Esophagus muscularis mucosa (tissue), 4 donors: ENCODE data around the gene IKZF4. TPM values are rescaled to one million over a fixed set of nuclear protein-coding genes. Genes with fewer than 3 reads are reported as not detected.
A peak's percentile ranks its signal among the peaks of the same experiment; 100 is the strongest.
"Not testable (repeated sequence)": the region's sequence is repeated elsewhere in the genome, so short reads cannot be mapped to it uniquely, and the experiment has no call there.

Experiments
- DNase-seq: peaks from one replicate; pipeline ENCODE4 v3.0.0-alpha.2; 2017; ENCODE audit errors: extremely low spot score
- H3K27ac ChIP-seq, 4 donors: fragments of 200-600 bp; sonication (generic); replicated peaks in 1 of 4; 1 replicate in 3 of 4; 2 replicates in 1 of 4; pipeline ENCODE4 v1.5.1; 2016 to 2019; ENCODE audit warnings: mild to moderate bottlenecking in 1 of 4
- H3K27me3 ChIP-seq, 4 donors: fragments of 200-600 bp; sonication (generic); one replicate each; pipeline versions ENCODE4 v1.5.1 to v1.6.0; 2016 to 2019
- H3K36me3 ChIP-seq, 4 donors: fragments of 200-600 bp; sonication (generic); one replicate each; pipeline ENCODE4 v1.5.1; 2016 to 2019
- H3K4me1 ChIP-seq, 4 donors: fragments of 200-600 bp; sonication (generic); one replicate each; pipeline ENCODE4 v1.5.1; 2016 to 2019
- H3K4me3 ChIP-seq, 4 donors: fragments of 200-600 bp; sonication (generic); 1 replicate in 2 of 4; 2 replicates in 2 of 4; pipeline ENCODE4 v1.5.1; 2016 to 2019; ENCODE audit warnings: mild to moderate bottlenecking in 4 of 4, moderate library complexity in 1 of 4
- H3K9me3 ChIP-seq, 4 donors: fragments of 200-600 bp; sonication (generic); 1 replicate in 3 of 4; 2 replicates in 1 of 4; pipeline ENCODE4 v1.5.1; 2016 to 2019
- EP300 ChIP-seq: sonication (generic); formaldehyde crosslinking; IDR thresholded peaks from one replicate; pipeline ENCODE4 v1.6.1; 2017; ENCODE audit warnings: antibody characterized with exemption
- POLR2A ChIP-seq: fragments of 450-650 bp; IDR thresholded peaks from one replicate; pipeline ENCODE4 v1.6.1; 2017; ENCODE audit warnings: antibody characterized with exemption, moderate library complexity, mild to moderate bottlenecking, low read depth
- POLR2AphosphoS5 ChIP-seq, 2 donors: sonication (generic); formaldehyde crosslinking; IDR thresholded peaks; one replicate each; pipeline ENCODE4 v1.6.1; 2017; ENCODE audit warnings: antibody characterized with exemption in 2 of 2
- whole genome bisulfite sequencing: methylation state at CpG from one replicate; pipeline ENCODE4 v1.1.5; 2018; 5-methylcytosine and 5-hydroxymethylcytosine counted together
- intact Hi-C: fragments of 100-400 bp; cut with DNase I; formaldehyde crosslinking; loops from one replicate; pipeline ENCODE4 v1.15.1; 2023
- total RNA-seq, 4 donors: library from RNA; depleted of rRNA; stranded (reverse); fragments of >200 nt; gene quantifications; one replicate each; pipeline versions ENCODE4 v1.1.0 to v1.2.1, GENCODE V29; 2016
- TF ChIP-seq, protein P1 (sequence below), 3 experiments: fragments of 200-600 bp in 2 of 3; fragments of 450-650 bp in 1 of 3; sonication (generic) in 2 of 3; IDR thresholded peaks; one replicate each; pipeline ENCODE4 v1.5.1; 2017 to 2019; ENCODE audit warnings: antibody characterized with exemption in 3 of 3, mild to moderate bottlenecking in 2 of 3, moderate library complexity in 1 of 3

IKZF4 gene
- total RNA-seq, 4 donors from 2014 or later, result 6.2 to 20.4 (median 9.7) TPM

GRCh38 chr12:56046027-56046780, 25.4 kb downstream of the IKZF4 start:
- H3K27ac ChIP-seq, result peak overlapping the region in 3 of 4 donors; percentile 9 to 58 (median 11)
- TF ChIP-seq, protein P1, sequence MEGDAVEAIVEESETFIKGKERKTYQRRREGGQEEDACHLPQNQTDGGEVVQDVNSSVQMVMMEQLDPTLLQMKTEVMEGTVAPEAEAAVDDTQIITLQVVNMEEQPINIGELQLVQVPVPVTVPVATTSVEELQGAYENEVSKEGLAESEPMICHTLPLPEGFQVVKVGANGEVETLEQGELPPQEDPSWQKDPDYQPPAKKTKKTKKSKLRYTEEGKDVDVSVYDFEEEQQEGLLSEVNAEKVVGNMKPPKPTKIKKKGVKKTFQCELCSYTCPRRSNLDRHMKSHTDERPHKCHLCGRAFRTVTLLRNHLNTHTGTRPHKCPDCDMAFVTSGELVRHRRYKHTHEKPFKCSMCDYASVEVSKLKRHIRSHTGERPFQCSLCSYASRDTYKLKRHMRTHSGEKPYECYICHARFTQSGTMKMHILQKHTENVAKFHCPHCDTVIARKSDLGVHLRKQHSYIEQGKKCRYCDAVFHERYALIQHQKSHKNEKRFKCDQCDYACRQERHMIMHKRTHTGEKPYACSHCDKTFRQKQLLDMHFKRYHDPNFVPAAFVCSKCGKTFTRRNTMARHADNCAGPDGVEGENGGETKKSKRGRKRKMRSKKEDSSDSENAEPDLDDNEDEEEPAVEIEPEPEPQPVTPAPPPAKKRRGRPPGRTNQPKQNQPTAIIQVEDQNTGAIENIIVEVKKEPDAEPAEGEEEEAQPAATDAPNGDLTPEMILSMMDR (IDR thresholded peaks at IDR 0.05), result no peak
- TF ChIP-seq EP300 (no peak), POLR2A (no peak), POLR2AphosphoS5 (IDR thresholded peaks at IDR 0.05) (no peak)
- intact Hi-C loops, result loop anchor here (5.0 kb wide), 1 partner anchor 56 kb away; the partner anchor contains the start of gene PA2G4

DNA sequence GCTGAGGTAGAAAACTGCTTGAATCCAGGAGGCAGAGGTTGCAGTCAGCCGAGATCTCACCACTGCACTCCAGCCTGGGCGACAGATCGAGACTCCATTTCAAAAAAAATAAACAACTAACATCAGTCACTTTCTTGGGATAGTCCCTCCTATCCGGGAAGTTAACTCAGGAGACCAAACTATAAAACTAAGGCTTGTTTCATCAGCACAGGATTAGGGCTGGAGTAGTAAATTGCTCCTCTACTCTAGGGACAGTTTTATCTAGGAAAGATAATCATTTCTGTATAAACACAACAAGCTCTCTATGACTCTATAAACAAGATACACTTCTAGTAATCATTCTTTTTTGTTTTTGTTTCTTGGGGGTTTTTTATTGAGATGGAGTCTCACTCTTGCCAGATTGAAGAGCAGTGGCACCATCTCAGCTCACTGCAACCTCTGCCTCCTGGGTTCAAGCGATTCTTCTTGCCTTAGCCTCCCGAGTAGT, 32.6 kb downstream of the IKZF4 start:
- no peaks in the 10 kb centered on the region for H3K4me1 ChIP-seq
- no peak overlapping the region for H3K27ac ChIP-seq
- no peak overlapping the region for H3K4me3 ChIP-seq
- intact Hi-C loops, result no loop called here
- no peaks in the 10 kb centered on the region for H3K36me3 ChIP-seq
- WGBS, result 83% methylated on average over 6 of the region's 6 CpGs
- no peak for DNase-seq
- no peaks in the 10 kb centered on the region for H3K9me3 ChIP-seq
- TF ChIP-seq POLR2A (no peak), POLR2AphosphoS5 (IDR thresholded peaks at IDR 0.05) (no peak), EP300 (no peak)
- TF ChIP-seq, protein P1 (IDR thresholded peaks at IDR 0.05), result no peak
- no peaks in the 10 kb centered on the region for H3K27me3 ChIP-seq

More at GRCh38 chr12:56046027-56046780, 25.4 kb downstream of the IKZF4 start:
- DNase-seq, result no peak
- 81% methylated on average over 9 of the region's 9 CpGs for WGBS
- Histone ChIP-seq H3K36me3 (peaks cover 22 to 34% (median 30%) of the 10 kb centered on the region in 4 donors), H3K9me3 (no peaks in the 10 kb centered on the region), H3K27me3 (no peaks in the 10 kb centered on the region), H3K4me3 (no peak overlapping the region), H3K4me1 (peaks cover 10 to 22% (median 18%) of the 10 kb centered on the region in 4 donors)

DNA sequence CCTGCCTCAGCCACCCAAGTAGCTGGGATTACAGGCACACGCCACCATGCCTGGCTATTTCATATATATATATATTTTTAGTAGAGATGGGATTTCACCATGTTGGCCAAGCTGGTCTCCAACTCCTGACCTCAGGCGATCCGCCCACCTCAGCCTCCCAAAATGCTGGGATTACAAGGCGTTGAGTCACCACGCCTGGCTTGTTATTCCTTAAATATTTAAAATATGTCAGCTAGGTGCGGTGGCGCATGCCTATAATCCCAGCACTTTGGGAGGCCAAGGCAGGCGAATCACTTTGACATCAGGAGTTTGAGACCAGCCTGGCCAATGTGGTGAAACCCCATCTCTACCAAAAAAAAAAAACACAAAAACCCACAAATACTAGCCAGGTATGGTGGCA, 39.1 kb downstream of the IKZF4 start:
- 96% methylated on average over 8 of the region's 8 CpGs for WGBS
- H3K27ac ChIP-seq, DNase-seq, H3K4me1 ChIP-seq, H3K4me3 ChIP-seq, intact Hi-C loops, H3K9me3 ChIP-seq, H3K36me3 ChIP-seq: not testable (repeated sequence)
- peaks cover 0 to 11% (median 0%) of the 10 kb centered on the region in 4 donors for H3K27me3 ChIP-seq

- peaks cover 0 to 11% (median 0%) of the 10 kb centered on the region in 4 donors for H3K27me3 ChIP-seq
- intact Hi-C loops, result no loop called here
- no peaks in the 10 kb centered on the region for H3K9me3 ChIP-seq
- no peak for DNase-seq
- no peak for TF ChIP-seq POLR2AphosphoS5 (IDR thresholded peaks at IDR 0.05)
- no peak for TF ChIP-seq POLR2A
- no peak for TF ChIP-seq EP300
- TF ChIP-seq, protein P1 (IDR thresholded peaks at IDR 0.05), result no peak
- no peak overlapping the region for H3K4me3 ChIP-seq
- 70% methylated on average over 5 of the region's 5 CpGs for WGBS
- H3K27ac ChIP-seq, result no peak overlapping the region
- H3K36me3 ChIP-seq, result no peaks in the 10 kb centered on the region
- H3K4me1 ChIP-seq, result no peaks in the 10 kb centered on the region
Measured at GRCh38 chr12:56061982-56062381, 41.1 kb downstream of the IKZF4 start.

DNA sequence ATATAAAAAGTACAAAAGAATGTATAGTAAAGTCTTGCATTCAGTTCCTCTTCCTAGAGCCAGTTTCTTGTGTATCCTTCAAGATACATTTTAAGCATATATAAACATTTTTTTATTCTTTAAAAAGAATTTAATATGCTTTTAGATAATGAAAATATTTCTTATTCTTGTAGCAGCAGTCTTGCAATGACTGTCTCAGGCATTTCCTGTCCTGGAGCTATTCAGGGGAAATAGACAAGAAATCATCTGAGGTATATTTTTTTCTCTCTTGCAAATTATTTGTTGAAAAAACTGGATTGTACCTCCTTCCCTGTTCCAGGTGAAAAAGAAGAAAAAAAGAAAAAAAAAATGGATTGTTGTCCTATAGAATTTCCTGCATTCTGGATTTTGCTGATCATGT, 42.2 kb downstream of the IKZF4 start:
- Histone ChIP-seq H3K4me1 (no peaks in the 10 kb centered on the region), H3K27me3 (peaks cover 0 to 11% (median 0%) of the 10 kb centered on the region in 4 donors), H3K4me3 (no peak overlapping the region), H3K36me3 (no peaks in the 10 kb centered on the region), H3K27ac (no peak overlapping the region), H3K9me3 (no peaks in the 10 kb centered on the region)
- intact Hi-C loops, result no loop called here
- TF ChIP-seq POLR2AphosphoS5 (IDR thresholded peaks at IDR 0.05) (no peak), POLR2A (no peak), EP300 (no peak)
- TF ChIP-seq, protein P1 (IDR thresholded peaks at IDR 0.05), result no peak
- no peak for DNase-seq
